Stomach (tissue), 4 donors: ENCODE data around the gene LYPD6B.
A peak's percentile ranks its signal among the peaks of the same experiment; 100 is the strongest.

ENCODE experiments used
- EP300 ChIP-seq: sonication (generic); formaldehyde crosslinking; IDR thresholded peaks from one replicate; pipeline ENCODE4 v1.6.1; 2017; ENCODE audit warnings: antibody characterized with exemption
- POLR2A ChIP-seq, 4 donors: fragments of 450-650 bp; IDR thresholded peaks; one replicate each; pipeline ENCODE4 v1.6.1; 2016; ENCODE audit warnings: antibody characterized with exemption in 4 of 4, control low read depth in 2 of 4, mild to moderate bottlenecking in 1 of 4, moderate library complexity in 1 of 4
- POLR2AphosphoS5 ChIP-seq, 3 donors: sonication (generic); formaldehyde crosslinking; IDR thresholded peaks; one replicate each; pipeline ENCODE4 v1.6.1; 2016; ENCODE audit warnings: antibody characterized with exemption in 3 of 3
- TF ChIP-seq, protein P1 (sequence below), 7 experiments: fragments of 450-650 bp in 4 of 7; fragments of 200-600 bp in 3 of 7; sonication (generic) in 3 of 7; IDR thresholded peaks; one replicate each; pipeline ENCODE4 v1.5.1; 2016 to 2019; ENCODE audit warnings: antibody characterized with exemption in 7 of 7, control low read depth in 2 of 7, mild to moderate bottlenecking in 1 of 7

DNA sequence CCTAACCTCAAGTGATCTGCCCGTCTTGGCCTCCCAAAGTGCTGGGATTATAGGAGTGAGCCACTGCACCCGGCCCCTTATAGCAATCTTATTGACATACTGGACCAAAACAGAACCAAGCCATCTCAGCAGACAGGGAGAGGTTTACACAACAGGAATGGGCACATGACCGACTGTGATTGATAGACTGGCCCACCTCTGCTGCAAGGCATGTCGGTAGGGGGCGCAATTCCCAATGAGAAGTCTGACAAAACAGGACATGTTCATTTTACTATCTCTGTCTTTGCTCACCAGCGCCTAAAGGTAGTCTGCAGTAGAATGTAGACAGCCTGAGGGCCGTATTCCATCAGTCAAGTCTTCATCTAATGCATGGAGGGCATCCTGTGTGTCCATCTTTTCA lies 2.0 kb downstream of the LYPD6B start:
- TF ChIP-seq, protein P1, sequence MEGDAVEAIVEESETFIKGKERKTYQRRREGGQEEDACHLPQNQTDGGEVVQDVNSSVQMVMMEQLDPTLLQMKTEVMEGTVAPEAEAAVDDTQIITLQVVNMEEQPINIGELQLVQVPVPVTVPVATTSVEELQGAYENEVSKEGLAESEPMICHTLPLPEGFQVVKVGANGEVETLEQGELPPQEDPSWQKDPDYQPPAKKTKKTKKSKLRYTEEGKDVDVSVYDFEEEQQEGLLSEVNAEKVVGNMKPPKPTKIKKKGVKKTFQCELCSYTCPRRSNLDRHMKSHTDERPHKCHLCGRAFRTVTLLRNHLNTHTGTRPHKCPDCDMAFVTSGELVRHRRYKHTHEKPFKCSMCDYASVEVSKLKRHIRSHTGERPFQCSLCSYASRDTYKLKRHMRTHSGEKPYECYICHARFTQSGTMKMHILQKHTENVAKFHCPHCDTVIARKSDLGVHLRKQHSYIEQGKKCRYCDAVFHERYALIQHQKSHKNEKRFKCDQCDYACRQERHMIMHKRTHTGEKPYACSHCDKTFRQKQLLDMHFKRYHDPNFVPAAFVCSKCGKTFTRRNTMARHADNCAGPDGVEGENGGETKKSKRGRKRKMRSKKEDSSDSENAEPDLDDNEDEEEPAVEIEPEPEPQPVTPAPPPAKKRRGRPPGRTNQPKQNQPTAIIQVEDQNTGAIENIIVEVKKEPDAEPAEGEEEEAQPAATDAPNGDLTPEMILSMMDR (IDR thresholded peaks at IDR 0.05): peak in 1 of 7 experiments; percentile 21
- TF ChIP-seq POLR2A (IDR thresholded peaks at IDR 0.05) (no peak), EP300 (no peak), POLR2AphosphoS5 (IDR thresholded peaks at IDR 0.05) (no peak)
